NT2/D1 (cell line): ENCODE results near the gene PTPRT.

Experiments
- SUZ12 ChIP-seq: IDR thresholded peaks from 2 replicates; pipeline ENCODE4 v1.6.1; 2011; ENCODE audit not compliant: insufficient read length, insufficient read depth; ENCODE audit errors: extremely low read depth
- YY1 ChIP-seq: IDR thresholded peaks from 2 replicates; pipeline ENCODE4 v1.6.1; 2011; ENCODE audit not compliant: insufficient read length, insufficient read depth

GRCh38 chr20:42041000-42041565 is 1148.6 kb downstream of the PTPRT start:
- TF ChIP-seq SUZ12 (no peak), YY1 (no peak)
